NCI-H446 treated with DMSO at 0.1 percent for 48 hours (cell line): Measurements from ENCODE around the gene WDR7.

Experiments
- DNase-seq: peaks from one replicate; lab custom pipeline; 2025; lab: John Stamatoyannopoulos, UW

WDR7 gene

GRCh38 chr18:57078614-57079013, 427.5 kb downstream of the WDR7 start:
- DNase-seq = no peak

GRCh38 chr18:57080479-57080878, 429.3 kb downstream of the WDR7 start:
- no peak for DNase-seq

- DNase-seq = no peak
Observed at GRCh38 chr18:57081899-57082298, 430.7 kb downstream of the WDR7 start.

- DNase-seq = no peak
Observed at GRCh38 chr18:57083485-57083884, 432.3 kb downstream of the WDR7 start.

- DNase-seq = no peak
Observed at GRCh38 chr18:57084331-57085271, 433.4 kb downstream of the WDR7 start.

GRCh38 chr18:57085371-57085770, 434.2 kb downstream of the WDR7 start:
- no peak for DNase-seq

GRCh38 chr18:57086163-57086562, 435.0 kb downstream of the WDR7 start:
- no peak for DNase-seq
